Esophagus muscularis mucosa (tissue), 4 donors: ENCODE measurements around the gene MTHFD2L.

ENCODE experiments used
- EP300 ChIP-seq: sonication (generic); formaldehyde crosslinking; IDR thresholded peaks from one replicate; pipeline ENCODE4 v1.6.1; 2017; ENCODE audit warnings: antibody characterized with exemption
- POLR2A ChIP-seq: fragments of 450-650 bp; IDR thresholded peaks from one replicate; pipeline ENCODE4 v1.6.1; 2017; ENCODE audit warnings: antibody characterized with exemption, moderate library complexity, mild to moderate bottlenecking, low read depth
- TF ChIP-seq, protein P1 (sequence below), 3 experiments: fragments of 200-600 bp in 2 of 3; fragments of 450-650 bp in 1 of 3; sonication (generic) in 2 of 3; IDR thresholded peaks; one replicate each; pipeline ENCODE4 v1.5.1; 2017 to 2019; ENCODE audit warnings: antibody characterized with exemption in 3 of 3, mild to moderate bottlenecking in 2 of 3, moderate library complexity in 1 of 3

- no peak for TF ChIP-seq POLR2A
- TF ChIP-seq EP300 = no peak
- TF ChIP-seq, protein P1, sequence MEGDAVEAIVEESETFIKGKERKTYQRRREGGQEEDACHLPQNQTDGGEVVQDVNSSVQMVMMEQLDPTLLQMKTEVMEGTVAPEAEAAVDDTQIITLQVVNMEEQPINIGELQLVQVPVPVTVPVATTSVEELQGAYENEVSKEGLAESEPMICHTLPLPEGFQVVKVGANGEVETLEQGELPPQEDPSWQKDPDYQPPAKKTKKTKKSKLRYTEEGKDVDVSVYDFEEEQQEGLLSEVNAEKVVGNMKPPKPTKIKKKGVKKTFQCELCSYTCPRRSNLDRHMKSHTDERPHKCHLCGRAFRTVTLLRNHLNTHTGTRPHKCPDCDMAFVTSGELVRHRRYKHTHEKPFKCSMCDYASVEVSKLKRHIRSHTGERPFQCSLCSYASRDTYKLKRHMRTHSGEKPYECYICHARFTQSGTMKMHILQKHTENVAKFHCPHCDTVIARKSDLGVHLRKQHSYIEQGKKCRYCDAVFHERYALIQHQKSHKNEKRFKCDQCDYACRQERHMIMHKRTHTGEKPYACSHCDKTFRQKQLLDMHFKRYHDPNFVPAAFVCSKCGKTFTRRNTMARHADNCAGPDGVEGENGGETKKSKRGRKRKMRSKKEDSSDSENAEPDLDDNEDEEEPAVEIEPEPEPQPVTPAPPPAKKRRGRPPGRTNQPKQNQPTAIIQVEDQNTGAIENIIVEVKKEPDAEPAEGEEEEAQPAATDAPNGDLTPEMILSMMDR (IDR thresholded peaks at IDR 0.05) = no peak
These were observed 166.3 kb downstream of the MTHFD2L start for GRCh38 chr4:74324262-74324661.
